Measurements from ENCODE around the gene SYPL2.

Gene SYPL2

GRCh38 chr1:109521002-109521951 is 54.9 kb downstream of the SYPL2 start:
- no peak for DNase-seq

GRCh38 chr1:109522026-109522425 is 55.7 kb downstream of the SYPL2 start:
- no peak for DNase-seq

GRCh38 chr1:109523706-109524105 is 57.4 kb downstream of the SYPL2 start:
- DNase-seq = no peak

- DNase-seq = no peak
These were observed 60.9 kb downstream of the SYPL2 start for GRCh38 chr1:109527098-109527811.

- DNase-seq = no peak
These were observed 61.7 kb downstream of the SYPL2 start for GRCh38 chr1:109527846-109528695.

GRCh38 chr1:109528712-109529111 is 62.4 kb downstream of the SYPL2 start:
- DNase-seq = no peak

GRCh38 chr1:109529881-109530456 is 63.6 kb downstream of the SYPL2 start:
- no peak for DNase-seq

- no peak for DNase-seq
These were observed 64.2 kb downstream of the SYPL2 start for GRCh38 chr1:109530457-109531087.

- no peak for DNase-seq
These were observed 65.0 kb downstream of the SYPL2 start for GRCh38 chr1:109531380-109531779.

All from T-helper 1 cell (primary cell).